ENCODE data around the gene QKI.

Gene QKI

DNA sequence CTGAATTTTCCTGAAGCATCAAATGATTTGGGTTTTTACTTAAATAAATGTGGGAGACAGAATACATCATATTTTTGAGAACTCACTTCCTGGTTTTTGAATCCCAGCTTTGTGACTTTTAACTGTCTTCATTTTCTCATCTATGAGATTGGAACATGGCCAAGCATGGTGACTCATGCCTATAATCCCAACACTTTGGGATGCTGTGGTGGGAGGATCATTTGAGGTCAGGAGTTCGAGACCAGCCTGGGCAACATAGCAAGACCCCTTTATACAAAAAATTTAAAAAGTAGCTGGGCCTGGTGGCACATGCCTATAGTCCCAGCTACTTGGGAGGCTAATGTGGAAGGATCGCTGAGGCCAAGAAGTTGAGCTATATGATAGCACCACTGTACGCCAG lies 122.3 kb downstream of the QKI start:
- Histone ChIP-seq H3K4me2 (ENCODE audit: low read depth, low read length, poor library complexity, severe bottlenecking) (no peak overlapping the region), H3K27me3 (ENCODE audit: insufficient read depth, low read length, poor library complexity, severe bottlenecking) (no peaks in the 10 kb centered on the region), H3K79me2 (ENCODE audit: insufficient read depth, low read length) (no peaks in the 10 kb centered on the region), H4K20me1 (ENCODE audit: insufficient read depth, low read length, poor library complexity, severe bottlenecking) (no peaks in the 10 kb centered on the region), H3K9me3 (ENCODE audit: insufficient read depth, low read depth, low read length) (no peaks in the 10 kb centered on the region), H3K9ac (ENCODE audit: low read depth, low read length, poor library complexity, severe bottlenecking) (no peak overlapping the region), H3K9me2 (replicated peaks; ENCODE audit: low read depth, low read length) (no peaks in the 10 kb centered on the region), H3K36me3 (ENCODE audit: insufficient read depth, low read length) (no peaks in the 10 kb centered on the region), H2AFZ (ENCODE audit: low read length) (no peak overlapping the region), H3K4me3 (ENCODE audit: low read length, poor library complexity, severe bottlenecking) (no peak overlapping the region), H3K4me1 (ENCODE audit: insufficient read depth, low read length, poor library complexity, severe bottlenecking) (no peaks in the 10 kb centered on the region), H3F3A (ENCODE audit: low read depth) (no peaks in the 10 kb centered on the region)
- TF ChIP-seq EZH2phosphoT487 (IDR thresholded peaks at IDR 0.05; ENCODE audit: borderline replicate concordance), result no peak
- TF ChIP-seq, protein P1, sequence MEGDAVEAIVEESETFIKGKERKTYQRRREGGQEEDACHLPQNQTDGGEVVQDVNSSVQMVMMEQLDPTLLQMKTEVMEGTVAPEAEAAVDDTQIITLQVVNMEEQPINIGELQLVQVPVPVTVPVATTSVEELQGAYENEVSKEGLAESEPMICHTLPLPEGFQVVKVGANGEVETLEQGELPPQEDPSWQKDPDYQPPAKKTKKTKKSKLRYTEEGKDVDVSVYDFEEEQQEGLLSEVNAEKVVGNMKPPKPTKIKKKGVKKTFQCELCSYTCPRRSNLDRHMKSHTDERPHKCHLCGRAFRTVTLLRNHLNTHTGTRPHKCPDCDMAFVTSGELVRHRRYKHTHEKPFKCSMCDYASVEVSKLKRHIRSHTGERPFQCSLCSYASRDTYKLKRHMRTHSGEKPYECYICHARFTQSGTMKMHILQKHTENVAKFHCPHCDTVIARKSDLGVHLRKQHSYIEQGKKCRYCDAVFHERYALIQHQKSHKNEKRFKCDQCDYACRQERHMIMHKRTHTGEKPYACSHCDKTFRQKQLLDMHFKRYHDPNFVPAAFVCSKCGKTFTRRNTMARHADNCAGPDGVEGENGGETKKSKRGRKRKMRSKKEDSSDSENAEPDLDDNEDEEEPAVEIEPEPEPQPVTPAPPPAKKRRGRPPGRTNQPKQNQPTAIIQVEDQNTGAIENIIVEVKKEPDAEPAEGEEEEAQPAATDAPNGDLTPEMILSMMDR (conservative IDR thresholded peaks at IDR 0.05; ENCODE audit: low read length), result no peak

DNA sequence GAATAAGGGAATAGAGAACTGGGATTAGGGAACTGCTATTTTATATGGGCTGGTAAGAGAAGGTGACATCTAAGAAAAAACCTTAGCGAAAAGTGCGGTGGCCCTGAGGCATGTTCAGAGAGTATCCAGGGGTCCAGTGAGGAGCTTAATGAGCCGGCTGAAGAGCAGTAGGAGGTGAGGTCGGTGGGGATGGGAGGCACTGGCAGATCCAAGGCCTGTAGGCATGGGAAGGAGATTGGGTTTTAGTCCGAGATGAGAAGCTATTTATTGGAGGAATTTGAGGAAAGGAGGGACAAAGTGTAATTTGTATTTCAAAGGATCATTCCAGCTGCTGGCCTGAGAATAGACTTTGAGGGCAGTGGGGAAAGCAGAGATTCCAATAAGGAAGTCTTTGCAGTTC lies 123.8 kb downstream of the QKI start:
- no peaks in the 10 kb centered on the region for H3K36me3 ChIP-seq (ENCODE audit: insufficient read depth, low read length)
- H3K9me3 ChIP-seq (ENCODE audit: insufficient read depth, low read depth, low read length), result no peaks in the 10 kb centered on the region
- H3K79me2 ChIP-seq (ENCODE audit: insufficient read depth, low read length), result no peaks in the 10 kb centered on the region
- H3K9me2 ChIP-seq (replicated peaks; ENCODE audit: low read depth, low read length), result no peaks in the 10 kb centered on the region
- TF ChIP-seq EZH2phosphoT487 (IDR thresholded peaks at IDR 0.05; ENCODE audit: borderline replicate concordance), result no peak
- TF ChIP-seq, protein P1 (conservative IDR thresholded peaks at IDR 0.05; ENCODE audit: low read length), result no peak
- H2AFZ ChIP-seq (ENCODE audit: low read length), result no peak overlapping the region
- H3K4me3 ChIP-seq (ENCODE audit: low read length, poor library complexity, severe bottlenecking), result no peak overlapping the region
- no peaks in the 10 kb centered on the region for H4K20me1 ChIP-seq (ENCODE audit: insufficient read depth, low read length, poor library complexity, severe bottlenecking)
- H3K4me2 ChIP-seq (ENCODE audit: low read depth, low read length, poor library complexity, severe bottlenecking), result no peak overlapping the region
- no peak overlapping the region for H3K9ac ChIP-seq (ENCODE audit: low read depth, low read length, poor library complexity, severe bottlenecking)
- H3K27me3 ChIP-seq (ENCODE audit: insufficient read depth, low read length, poor library complexity, severe bottlenecking), result no peaks in the 10 kb centered on the region
- H3F3A ChIP-seq (ENCODE audit: low read depth), result no peaks in the 10 kb centered on the region
- no peaks in the 10 kb centered on the region for H3K4me1 ChIP-seq (ENCODE audit: insufficient read depth, low read length, poor library complexity, severe bottlenecking)

DNA sequence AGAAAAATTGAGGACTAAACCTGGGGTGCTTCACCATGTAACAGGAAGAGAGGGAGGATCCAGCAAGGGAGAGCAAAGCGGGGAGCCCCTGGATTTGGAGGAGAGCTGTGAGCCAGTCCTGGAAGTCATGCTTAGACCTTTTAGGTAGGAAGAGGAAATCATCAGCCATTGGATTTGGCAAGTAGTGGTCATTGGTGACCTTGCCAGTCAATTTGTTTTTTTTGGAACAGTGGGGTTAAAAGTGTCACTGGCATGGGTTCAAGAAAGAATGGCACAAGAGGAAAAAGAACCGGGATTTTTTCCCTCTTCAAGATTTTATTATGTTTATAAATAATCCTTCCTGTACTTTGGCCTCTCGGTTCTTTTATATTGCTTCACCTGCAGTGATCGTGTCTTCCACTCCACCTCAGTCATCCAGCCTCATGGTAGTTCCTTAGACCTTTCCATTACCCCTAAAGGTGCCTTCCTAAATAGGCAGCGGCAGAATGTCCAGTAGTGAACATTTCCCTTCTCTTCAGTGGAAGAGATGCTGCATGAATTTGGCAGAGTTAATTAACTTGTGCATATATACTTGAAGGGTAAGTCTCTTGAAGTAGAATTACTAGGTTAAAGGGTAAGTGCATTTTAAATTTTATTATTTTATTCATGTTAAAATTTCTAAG lies 124.7 kb downstream of the QKI start:
- no peak for TF ChIP-seq EZH2phosphoT487 (IDR thresholded peaks at IDR 0.05; ENCODE audit: borderline replicate concordance)
- TF ChIP-seq, protein P1 (conservative IDR thresholded peaks at IDR 0.05; ENCODE audit: low read length), result no peak
- Histone ChIP-seq H3K4me2 (ENCODE audit: low read depth, low read length, poor library complexity, severe bottlenecking) (no peak overlapping the region), H3K9me3 (ENCODE audit: insufficient read depth, low read depth, low read length) (no peaks in the 10 kb centered on the region), H4K20me1 (ENCODE audit: insufficient read depth, low read length, poor library complexity, severe bottlenecking) (no peaks in the 10 kb centered on the region), H3K4me3 (ENCODE audit: low read length, poor library complexity, severe bottlenecking) (no peak overlapping the region), H3K79me2 (ENCODE audit: insufficient read depth, low read length) (no peaks in the 10 kb centered on the region), H3F3A (ENCODE audit: low read depth) (no peaks in the 10 kb centered on the region), H2AFZ (ENCODE audit: low read length) (no peak overlapping the region), H3K27me3 (ENCODE audit: insufficient read depth, low read length, poor library complexity, severe bottlenecking) (no peaks in the 10 kb centered on the region), H3K4me1 (ENCODE audit: insufficient read depth, low read length, poor library complexity, severe bottlenecking) (no peaks in the 10 kb centered on the region), H3K9me2 (replicated peaks; ENCODE audit: low read depth, low read length) (no peaks in the 10 kb centered on the region), H3K9ac (ENCODE audit: low read depth, low read length, poor library complexity, severe bottlenecking) (no peak overlapping the region), H3K36me3 (ENCODE audit: insufficient read depth, low read length) (no peaks in the 10 kb centered on the region)
